Cardiac fibroblast (primary cell): Measurements from ENCODE around the gene TXN2.
"Not testable (repeated sequence)": the region's sequence is repeated elsewhere in the genome, so short reads cannot be mapped to it uniquely, and the experiment has no call there.

Experiments
- DNase-seq, 2 donors: peaks; one replicate each; pipeline versions ENCODE4 v3.0.0 to v3.0.0-alpha.2; 2010; ENCODE audit warnings: low read depth in 2 of 2
- H3K4me3 ChIP-seq, 2 donors: replicated peaks in 1 of 2; 1 replicate in 1 of 2; 2 replicates in 1 of 2; pipeline ENCODE4 v1.5.1; 2011; ENCODE audit warnings: low read depth in 2 of 2, low read length in 2 of 2, mild to moderate bottlenecking in 2 of 2, moderate library complexity in 1 of 2
- CTCF ChIP-seq: IDR thresholded peaks from one replicate; pipeline ENCODE4 v1.5.1; 2011; ENCODE audit warnings: low read depth, mild to moderate bottlenecking, low read length, inconsistent platforms

Gene TXN2

GRCh38 chr22:36454916-36455570 lies 26.4 kb downstream of the TXN2 start:
- no peak for TF ChIP-seq CTCF
- peak overlapping the region; percentile 15 to 37 for H3K4me3 ChIP-seq
- DNase-seq: peak; percentile 82 to 88

- no peak overlapping the region for H3K4me3 ChIP-seq
- no peak for DNase-seq
- TF ChIP-seq CTCF: no peak
Observed at GRCh38 chr22:36453855-36454378, 27.5 kb downstream of the TXN2 start.

- not testable (repeated sequence) for DNase-seq, H3K4me3 ChIP-seq
Observed at GRCh38 chr22:36452978-36453607, 28.3 kb downstream of the TXN2 start.

GRCh38 chr22:36452250-36452977 lies 29.0 kb downstream of the TXN2 start:
- DNase-seq: no peak
- H3K4me3 ChIP-seq: no peak overlapping the region
- TF ChIP-seq CTCF: no peak

- not testable (repeated sequence) for H3K4me3 ChIP-seq, DNase-seq
Observed at GRCh38 chr22:36450923-36451322, 30.5 kb downstream of the TXN2 start.

GRCh38 chr22:36449596-36450175 lies 31.8 kb downstream of the TXN2 start:
- TF ChIP-seq CTCF: no peak
- H3K4me3 ChIP-seq: no peak overlapping the region
- DNase-seq: no peak

GRCh38 chr22:36447632-36448031 lies 33.8 kb downstream of the TXN2 start:
- TF ChIP-seq CTCF: no peak
- H3K4me3 ChIP-seq: no peak overlapping the region
- no peak for DNase-seq
